ENCODE measurements around the gene VPS51.
A peak's percentile ranks its signal among the peaks of the same experiment; 100 is the strongest.

VPS51 gene

GRCh38 chr11:65071907-65072630 lies 23.9 kb upstream of the VPS51 start:
- DNase-seq (ENCODE audit: low read depth), result no peak
- H3K4me3 ChIP-seq (replicated peaks; ENCODE audit: low read depth, low read length), result no peak overlapping the region
- TF ChIP-seq CTCF (IDR thresholded peaks at IDR 0.05; ENCODE audit: low read length, missing control alignments), result no peak

- no peak for TF ChIP-seq CTCF (IDR thresholded peaks at IDR 0.05; ENCODE audit: low read length, missing control alignments)
- DNase-seq (ENCODE audit: low read depth), result no peak
- no peak overlapping the region for H3K4me3 ChIP-seq (replicated peaks; ENCODE audit: low read depth, low read length)
These were observed 23.4 kb upstream of the VPS51 start for GRCh38 chr11:65072631-65072966.

- DNase-seq (ENCODE audit: low read depth), result no peak
- no peak for TF ChIP-seq CTCF (IDR thresholded peaks at IDR 0.05; ENCODE audit: low read length, missing control alignments)
- no peak overlapping the region for H3K4me3 ChIP-seq (replicated peaks; ENCODE audit: low read depth, low read length)
These were observed 18.6 kb upstream of the VPS51 start for GRCh38 chr11:65077451-65077850.

GRCh38 chr11:65078151-65078550 lies 17.9 kb upstream of the VPS51 start:
- peak; percentile 54 for TF ChIP-seq CTCF (IDR thresholded peaks at IDR 0.05; ENCODE audit: low read length, missing control alignments)
- no peak overlapping the region for H3K4me3 ChIP-seq (replicated peaks; ENCODE audit: low read depth, low read length)
- peak; percentile 49 for DNase-seq (ENCODE audit: low read depth)

- no peak overlapping the region for H3K4me3 ChIP-seq (replicated peaks; ENCODE audit: low read depth, low read length)
- no peak for TF ChIP-seq CTCF (IDR thresholded peaks at IDR 0.05; ENCODE audit: low read length, missing control alignments)
- DNase-seq (ENCODE audit: low read depth), result no peak
These were observed 17.1 kb upstream of the VPS51 start for GRCh38 chr11:65078786-65079342.

- no peak for DNase-seq (ENCODE audit: low read depth)
- no peak for TF ChIP-seq CTCF (IDR thresholded peaks at IDR 0.05; ENCODE audit: low read length, missing control alignments)
- peak overlapping the region; percentile 92 for H3K4me3 ChIP-seq (replicated peaks; ENCODE audit: low read depth, low read length)
These were observed 12.7 kb upstream of the VPS51 start for GRCh38 chr11:65083134-65083833.

Data from fibroblast of pulmonary artery (primary cell).